ENCODE results near the gene CNOT11.

The CNOT11 gene

GRCh38 chr2:101278925-101279324 is 26.2 kb downstream of the CNOT11 start:
- Histone ChIP-seq H3K9me2 (replicated peaks; ENCODE audit: control insufficient read depth, low read length) (no peaks in the 10 kb centered on the region), H3K4me1 (ENCODE audit: control insufficient read depth, low read length) (peaks cover 3% of the 10 kb centered on the region; the same call in 1 of the 2 replicates), H4K20me1 (ENCODE audit: control insufficient read depth, insufficient read depth, low read depth, low read length) (no peaks in the 10 kb centered on the region), H3K4me3 (ENCODE audit: low read length) (no peak overlapping the region), H3K79me2 (ENCODE audit: control insufficient read depth, low read length) (no peaks in the 10 kb centered on the region), H3K36me3 (ENCODE audit: control insufficient read depth, low read length) (peaks cover 35% of the 10 kb centered on the region), H3F3A (ENCODE audit: control insufficient read depth, insufficient read depth) (no peaks in the 10 kb centered on the region), H3K27me3 (ENCODE audit: control insufficient read depth, low read length) (no peaks in the 10 kb centered on the region), H3K27ac (ENCODE audit: low read depth, low read length) (no peak overlapping the region), H3K4me2 (ENCODE audit: low read length) (no peak overlapping the region), H3K9me3 (ENCODE audit: control insufficient read depth, insufficient read depth, low read length) (no peaks in the 10 kb centered on the region)
- TF ChIP-seq EZH2phosphoT487 (IDR thresholded peaks at IDR 0.05; ENCODE audit: borderline replicate concordance, low read length), result no peak

- Histone ChIP-seq H3F3A (ENCODE audit: control insufficient read depth, insufficient read depth) (no peaks in the 10 kb centered on the region), H3K4me3 (ENCODE audit: low read length) (no peak overlapping the region), H3K9me2 (replicated peaks; ENCODE audit: control insufficient read depth, low read length) (no peaks in the 10 kb centered on the region), H3K9me3 (ENCODE audit: control insufficient read depth, insufficient read depth, low read length) (no peaks in the 10 kb centered on the region), H4K20me1 (ENCODE audit: control insufficient read depth, insufficient read depth, low read depth, low read length) (no peaks in the 10 kb centered on the region), H3K79me2 (ENCODE audit: control insufficient read depth, low read length) (no peaks in the 10 kb centered on the region), H3K4me2 (ENCODE audit: low read length) (no peak overlapping the region), H3K4me1 (ENCODE audit: control insufficient read depth, low read length) (peaks cover 3% of the 10 kb centered on the region; the same call in 1 of the 2 replicates), H3K27me3 (ENCODE audit: control insufficient read depth, low read length) (no peaks in the 10 kb centered on the region), H3K36me3 (ENCODE audit: control insufficient read depth, low read length) (peaks cover 35% of the 10 kb centered on the region), H3K27ac (ENCODE audit: low read depth, low read length) (no peak overlapping the region)
- no peak for TF ChIP-seq EZH2phosphoT487 (IDR thresholded peaks at IDR 0.05; ENCODE audit: borderline replicate concordance, low read length)
- TF ChIP-seq CTCF (IDR thresholded peaks at IDR 0.05; ENCODE audit: low read depth, low read length, poor library complexity, severe bottlenecking), result no peak
These were observed 28.8 kb downstream of the CNOT11 start for GRCh38 chr2:101281482-101281881.

- no peaks in the 10 kb centered on the region for H3K9me3 ChIP-seq (ENCODE audit: control insufficient read depth, insufficient read depth, low read length)
- H4K20me1 ChIP-seq (ENCODE audit: control insufficient read depth, insufficient read depth, low read depth, low read length), result no peaks in the 10 kb centered on the region
- H3K27ac ChIP-seq (ENCODE audit: low read depth, low read length), result no peak overlapping the region
- TF ChIP-seq CTCF (IDR thresholded peaks at IDR 0.05; ENCODE audit: low read depth, low read length, poor library complexity, severe bottlenecking), result no peak
- no peak for TF ChIP-seq EZH2phosphoT487 (IDR thresholded peaks at IDR 0.05; ENCODE audit: borderline replicate concordance, low read length)
- H3K4me1 ChIP-seq (ENCODE audit: control insufficient read depth, low read length), result peaks cover 3% of the 10 kb centered on the region; the same call in 1 of the 2 replicates
- H3K9me2 ChIP-seq (replicated peaks; ENCODE audit: control insufficient read depth, low read length), result no peaks in the 10 kb centered on the region
- H3K36me3 ChIP-seq (ENCODE audit: control insufficient read depth, low read length), result peaks cover 41% of the 10 kb centered on the region
- no peak overlapping the region for H3K4me3 ChIP-seq (ENCODE audit: low read length)
- no peak overlapping the region for H3K4me2 ChIP-seq (ENCODE audit: low read length)
- H3K27me3 ChIP-seq (ENCODE audit: control insufficient read depth, low read length), result no peaks in the 10 kb centered on the region
- no peaks in the 10 kb centered on the region for H3K79me2 ChIP-seq (ENCODE audit: control insufficient read depth, low read length)
- H3F3A ChIP-seq (ENCODE audit: control insufficient read depth, insufficient read depth), result no peaks in the 10 kb centered on the region
These were observed 30.3 kb downstream of the CNOT11 start for GRCh38 chr2:101282980-101283379.

GRCh38 chr2:101286684-101287083 is 34.0 kb downstream of the CNOT11 start:
- no peak overlapping the region for H3K4me2 ChIP-seq (ENCODE audit: low read length)
- no peak for TF ChIP-seq CTCF (IDR thresholded peaks at IDR 0.05; ENCODE audit: low read depth, low read length, poor library complexity, severe bottlenecking)
- no peak for TF ChIP-seq EZH2phosphoT487 (IDR thresholded peaks at IDR 0.05; ENCODE audit: borderline replicate concordance, low read length)
- H3K4me3 ChIP-seq (ENCODE audit: low read length), result no peak overlapping the region
- H3F3A ChIP-seq (ENCODE audit: control insufficient read depth, insufficient read depth), result no peaks in the 10 kb centered on the region
- no peaks in the 10 kb centered on the region for H3K4me1 ChIP-seq (ENCODE audit: control insufficient read depth, low read length)
- H3K9me2 ChIP-seq (replicated peaks; ENCODE audit: control insufficient read depth, low read length), result no peaks in the 10 kb centered on the region
- H3K79me2 ChIP-seq (ENCODE audit: control insufficient read depth, low read length), result no peaks in the 10 kb centered on the region
- no peaks in the 10 kb centered on the region for H4K20me1 ChIP-seq (ENCODE audit: control insufficient read depth, insufficient read depth, low read depth, low read length)
- H3K27ac ChIP-seq (ENCODE audit: low read depth, low read length), result no peak overlapping the region
- peaks cover 27% of the 10 kb centered on the region for H3K36me3 ChIP-seq (ENCODE audit: control insufficient read depth, low read length)
- H3K27me3 ChIP-seq (ENCODE audit: control insufficient read depth, low read length), result no peaks in the 10 kb centered on the region
- no peaks in the 10 kb centered on the region for H3K9me3 ChIP-seq (ENCODE audit: control insufficient read depth, insufficient read depth, low read length)
